ENCODE measurements around the gene SNX17.
A peak's percentile ranks its signal among the peaks of the same experiment; 100 is the strongest.

The SNX17 gene

DNA sequence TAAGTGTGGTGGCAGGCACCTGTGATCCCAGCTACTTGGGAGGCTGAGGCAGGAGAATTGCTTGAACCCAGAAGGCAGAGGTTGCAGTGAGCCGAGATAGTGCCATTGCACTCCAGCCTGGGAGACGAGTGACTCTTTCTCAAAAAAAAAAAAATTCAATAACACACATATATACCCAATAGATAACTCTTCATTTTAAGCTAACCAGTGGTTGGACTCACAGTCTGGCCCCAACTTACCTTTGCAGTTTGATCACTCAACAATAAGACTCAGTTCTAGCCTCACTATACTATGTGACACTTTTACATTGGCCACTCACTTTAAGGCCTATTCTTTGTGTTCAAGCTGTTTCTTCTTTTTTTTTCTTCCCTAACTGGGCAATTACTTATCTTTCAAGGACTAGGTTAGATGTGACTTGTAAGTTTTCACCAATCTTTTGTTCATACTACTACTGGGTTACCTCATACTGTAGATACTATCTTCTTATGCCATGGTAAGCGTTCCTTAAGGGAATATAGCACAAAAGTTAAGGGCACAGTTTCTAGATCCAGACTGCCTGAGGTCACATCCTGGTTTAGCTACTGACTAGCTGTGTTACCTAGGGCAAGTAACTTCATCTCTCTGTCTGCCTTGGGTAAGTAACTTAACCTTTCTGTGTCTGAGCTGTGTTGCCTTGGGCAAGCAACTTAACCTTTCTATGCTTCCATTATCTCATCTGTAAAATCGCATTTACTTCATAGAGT lies 7.6 kb upstream of the SNX17 start:
- no peak for DNase-seq

DNA sequence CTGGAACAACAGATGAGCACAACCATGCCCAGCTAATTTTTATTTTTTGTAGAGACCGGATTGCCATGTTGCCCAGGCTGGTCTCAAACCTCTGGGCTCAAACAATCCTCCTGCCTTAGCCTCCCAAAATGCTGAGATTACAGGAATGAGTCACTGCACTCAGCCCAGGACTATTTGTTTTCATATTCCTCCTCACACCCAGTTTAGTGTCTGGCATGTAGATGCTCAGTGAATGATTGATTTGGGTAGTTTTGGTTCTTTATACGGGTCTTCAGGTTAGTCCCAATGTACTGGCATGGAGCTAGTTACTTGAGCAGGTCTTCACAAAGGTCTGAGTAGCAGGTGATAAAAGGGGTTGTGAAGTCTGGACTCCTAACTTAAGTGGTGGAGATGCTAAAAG lies 6.5 kb upstream of the SNX17 start:
- DNase-seq: no peak

DNA sequence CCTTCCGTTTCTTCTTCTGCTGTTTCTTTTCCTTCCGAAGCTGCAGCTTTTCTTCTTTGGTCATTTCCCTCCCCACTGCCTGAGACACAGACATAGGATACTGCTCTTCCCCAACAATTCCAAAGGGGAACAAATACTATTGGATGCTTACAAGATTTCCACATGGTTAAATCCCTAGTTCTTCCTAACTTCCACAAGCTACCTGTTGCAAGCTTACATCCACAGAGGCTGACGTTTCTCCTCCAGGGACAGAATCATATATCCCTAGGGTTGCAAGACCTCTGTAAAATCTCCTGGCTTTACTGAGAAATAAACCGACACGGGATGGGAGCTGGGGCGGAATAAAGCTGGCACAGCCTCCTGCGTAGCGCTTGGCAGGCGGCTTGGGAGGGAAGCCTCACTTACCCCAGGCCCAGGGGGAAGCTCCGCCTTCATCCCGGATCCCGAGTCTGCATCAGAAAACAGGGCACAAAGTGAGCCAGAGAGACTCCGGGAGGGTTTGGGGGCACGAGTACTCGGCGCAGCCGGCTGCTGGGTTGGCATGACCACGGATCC lies 868 bp upstream of the SNX17 start:
- DNase-seq: peak in 22 of 51 donors; percentile 29 to 80 (median 58)

DNA sequence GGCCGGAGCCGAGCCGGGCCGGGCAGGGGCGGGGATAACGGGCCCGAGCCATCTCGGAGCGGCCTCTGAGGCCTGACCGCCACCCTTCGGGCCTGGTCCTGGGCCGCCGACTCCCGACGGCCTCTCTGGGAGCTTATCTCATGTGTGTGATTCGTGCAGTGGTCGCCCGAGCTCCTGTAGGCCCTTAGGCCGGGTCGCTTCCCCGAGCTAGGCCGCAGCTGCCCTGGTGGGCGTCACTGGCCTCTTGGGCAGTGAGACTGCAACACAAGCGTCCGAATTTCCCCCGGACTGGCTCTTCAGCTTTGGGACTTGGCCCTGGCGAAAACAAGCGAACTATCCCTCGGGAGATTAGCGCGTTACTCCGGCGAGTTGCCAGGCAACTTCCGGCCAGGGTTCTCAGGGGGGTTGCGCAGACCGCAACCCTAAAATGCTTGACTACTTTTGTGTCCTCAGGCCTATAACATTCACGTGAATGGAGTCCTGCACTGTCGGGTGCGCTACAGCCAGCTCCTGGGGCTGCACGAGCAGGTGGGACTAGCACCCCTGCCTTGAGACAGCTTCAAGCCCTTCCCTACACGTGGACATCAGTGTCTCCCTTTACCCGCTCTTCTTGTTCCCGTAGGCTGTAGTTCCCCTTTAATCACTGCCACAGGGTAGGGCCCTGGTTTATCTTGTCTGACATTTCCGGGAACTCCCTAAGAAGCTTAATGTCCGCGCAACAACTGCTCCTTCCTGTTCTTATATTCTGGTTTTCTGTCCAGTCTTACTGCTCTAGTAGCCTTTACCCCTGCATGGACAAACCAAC lies 602 bp downstream of the SNX17 start:
- peak in 6 of 51 donors; percentile 28 to 74 (median 48) for DNase-seq

DNA sequence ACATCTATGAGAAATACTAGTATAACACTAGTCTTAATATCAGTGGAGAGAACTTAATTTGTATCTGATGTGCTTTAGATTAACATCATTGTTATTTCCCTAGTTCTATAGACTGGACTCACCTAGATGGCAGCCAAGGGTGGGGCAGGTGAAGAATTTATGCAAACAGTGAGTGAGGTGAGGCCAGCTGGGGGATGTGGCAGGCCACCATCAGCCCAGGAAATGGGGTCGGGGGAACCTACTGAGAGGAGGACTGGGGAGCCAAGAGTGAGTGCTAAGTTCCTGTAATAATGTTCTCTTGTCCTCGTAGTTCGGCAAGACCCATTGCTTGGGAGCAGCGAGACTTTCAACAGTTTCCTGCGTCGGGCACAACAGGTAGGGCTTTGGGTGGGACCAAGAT lies 2.5 kb downstream of the SNX17 start:
- DNase-seq: no peak

DNA sequence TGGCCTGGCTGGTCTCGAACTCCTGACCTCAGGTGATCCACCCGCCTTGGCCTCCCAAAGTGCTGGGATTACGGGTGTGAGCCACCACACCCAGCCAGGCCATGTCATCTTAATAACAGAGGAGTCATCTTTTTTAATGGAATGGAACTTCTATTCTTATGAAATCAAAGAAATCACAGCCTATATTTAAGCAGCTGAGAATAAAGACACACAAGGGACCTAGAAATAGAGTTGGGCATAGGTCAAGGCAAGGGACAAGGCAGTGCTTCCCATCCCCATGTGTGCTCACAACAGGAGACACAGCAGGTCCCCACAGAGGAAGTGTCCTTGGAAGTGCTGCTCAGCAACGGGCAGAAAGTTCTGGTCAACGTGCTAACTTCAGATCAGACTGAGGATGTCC lies 3.2 kb downstream of the SNX17 start:
- DNase-seq: no peak

DNA sequence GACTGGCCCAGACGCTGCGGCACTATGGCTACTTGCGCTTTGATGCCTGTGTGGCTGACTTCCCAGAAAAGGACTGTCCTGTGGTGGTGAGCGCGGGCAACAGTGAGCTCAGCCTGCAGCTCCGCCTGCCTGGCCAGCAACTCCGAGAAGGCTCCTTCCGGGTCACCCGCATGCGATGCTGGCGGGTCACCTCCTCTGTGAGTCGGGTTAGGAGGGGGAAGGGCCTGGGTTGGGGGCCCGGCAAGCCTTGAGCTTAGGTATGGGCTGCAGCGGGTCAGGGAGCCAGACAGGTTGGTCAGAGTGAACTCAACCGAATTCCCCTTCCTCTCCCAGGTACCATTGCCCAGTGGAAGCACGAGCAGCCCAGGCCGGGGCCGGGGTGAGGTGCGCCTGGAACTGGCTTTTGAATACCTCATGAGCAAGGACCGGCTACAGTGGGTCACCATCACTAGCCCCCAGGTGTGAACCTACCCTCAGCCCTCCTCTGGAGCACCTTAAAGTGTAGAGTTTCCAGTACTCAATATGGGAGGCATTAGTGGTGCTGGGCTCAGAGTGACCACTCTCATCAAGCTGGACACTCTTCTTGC lies 5.2 kb downstream of the SNX17 start:
- DNase-seq: no peak

DNA sequence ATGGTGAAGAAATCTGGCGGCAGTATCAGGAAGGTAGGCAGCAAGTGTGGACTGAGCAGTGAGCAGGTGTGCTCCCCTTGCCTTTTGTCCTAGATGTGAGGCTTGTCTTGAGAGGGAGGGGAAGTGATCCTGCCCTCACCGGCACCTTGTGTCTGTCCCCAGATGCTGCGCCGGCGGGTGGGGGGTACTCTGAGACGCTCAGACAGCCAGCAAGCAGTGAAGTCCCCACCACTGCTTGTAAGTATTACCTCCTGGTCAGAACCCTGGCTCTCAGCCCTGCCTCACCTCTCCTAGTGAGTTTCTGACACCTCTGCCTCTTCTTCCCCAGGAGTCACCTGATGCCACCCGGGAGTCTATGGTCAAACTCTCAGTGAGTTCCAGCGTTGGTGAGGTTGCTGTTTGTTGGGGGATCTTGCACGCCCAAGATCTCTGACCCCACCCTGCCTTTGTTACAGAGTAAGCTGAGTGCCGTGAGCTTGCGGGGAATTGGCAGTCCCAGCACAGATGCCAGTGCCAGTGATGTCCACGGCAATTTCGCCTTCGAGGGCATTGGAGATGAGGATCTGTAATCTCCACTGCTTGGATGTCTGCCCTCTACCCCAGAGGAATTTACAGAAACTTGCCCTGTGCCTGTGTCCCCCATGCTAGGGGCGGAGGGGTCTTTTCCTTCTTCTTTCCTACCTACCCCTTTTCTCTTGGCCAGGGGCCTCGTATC lies 5.9 kb downstream of the SNX17 start:
- no peak for DNase-seq

DNA sequence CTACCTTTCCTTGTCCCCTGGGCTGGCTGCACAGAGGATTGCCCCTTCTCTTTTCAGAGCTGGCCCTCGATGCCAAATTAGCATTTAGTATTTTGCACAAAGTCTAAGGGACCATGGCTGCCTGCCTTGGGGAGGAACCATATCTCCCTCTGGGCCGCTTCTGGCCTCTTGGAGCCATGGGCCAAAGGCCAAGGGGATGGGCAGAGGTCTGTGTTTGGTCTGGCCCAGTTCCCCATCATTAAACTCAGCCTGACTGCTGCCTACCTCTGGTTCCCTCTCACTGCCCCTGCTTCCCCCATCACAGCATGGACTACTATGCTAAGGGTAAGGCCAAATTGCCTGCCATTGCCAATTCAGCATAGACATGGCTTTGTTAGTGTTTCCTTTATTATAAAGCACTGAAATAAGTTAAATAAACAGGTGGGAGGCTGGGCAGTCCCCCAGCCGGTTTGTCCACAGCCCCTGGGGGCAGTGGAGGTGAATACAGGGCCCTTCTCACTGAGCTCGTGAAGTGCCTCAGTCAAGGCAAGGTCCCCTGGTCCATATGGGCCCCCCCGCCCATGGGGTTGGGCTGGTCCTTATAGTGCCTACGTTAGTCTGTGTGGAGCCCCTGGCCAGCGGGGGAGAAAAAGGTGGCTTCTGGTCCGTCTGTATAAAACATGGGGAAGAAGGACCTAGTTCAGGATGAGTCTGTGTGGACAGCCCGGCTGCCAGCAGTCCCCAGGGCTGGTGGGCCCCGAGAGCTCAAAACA lies 6.6 kb downstream of the SNX17 start:
- DNase-seq: no peak

DNA sequence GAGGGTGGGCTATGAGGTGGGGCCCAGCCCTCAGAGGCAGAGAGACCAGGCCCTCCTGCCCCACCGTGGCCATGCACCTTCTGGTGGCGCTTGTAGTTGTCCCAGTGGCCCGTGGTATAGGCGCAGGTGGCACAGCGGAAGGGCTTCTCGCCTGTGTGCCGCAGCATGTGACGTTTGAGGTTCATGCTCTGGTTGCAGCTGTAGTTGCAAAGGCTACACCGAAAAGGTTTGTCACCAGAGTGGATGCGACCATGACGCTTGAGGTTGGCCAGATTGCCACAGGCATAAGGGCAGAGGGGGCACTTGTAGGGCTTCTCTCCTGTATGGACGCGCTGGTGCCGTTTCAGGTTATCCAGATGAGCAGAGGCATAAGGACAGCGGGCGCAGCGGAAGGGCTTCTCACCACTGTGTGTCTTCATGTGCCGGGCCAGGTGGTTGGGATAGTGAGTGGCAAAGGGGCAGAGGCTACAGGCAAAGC lies 7.2 kb downstream of the SNX17 start:
- peak in 1 of 51 donors; percentile 30 for DNase-seq

DNA sequence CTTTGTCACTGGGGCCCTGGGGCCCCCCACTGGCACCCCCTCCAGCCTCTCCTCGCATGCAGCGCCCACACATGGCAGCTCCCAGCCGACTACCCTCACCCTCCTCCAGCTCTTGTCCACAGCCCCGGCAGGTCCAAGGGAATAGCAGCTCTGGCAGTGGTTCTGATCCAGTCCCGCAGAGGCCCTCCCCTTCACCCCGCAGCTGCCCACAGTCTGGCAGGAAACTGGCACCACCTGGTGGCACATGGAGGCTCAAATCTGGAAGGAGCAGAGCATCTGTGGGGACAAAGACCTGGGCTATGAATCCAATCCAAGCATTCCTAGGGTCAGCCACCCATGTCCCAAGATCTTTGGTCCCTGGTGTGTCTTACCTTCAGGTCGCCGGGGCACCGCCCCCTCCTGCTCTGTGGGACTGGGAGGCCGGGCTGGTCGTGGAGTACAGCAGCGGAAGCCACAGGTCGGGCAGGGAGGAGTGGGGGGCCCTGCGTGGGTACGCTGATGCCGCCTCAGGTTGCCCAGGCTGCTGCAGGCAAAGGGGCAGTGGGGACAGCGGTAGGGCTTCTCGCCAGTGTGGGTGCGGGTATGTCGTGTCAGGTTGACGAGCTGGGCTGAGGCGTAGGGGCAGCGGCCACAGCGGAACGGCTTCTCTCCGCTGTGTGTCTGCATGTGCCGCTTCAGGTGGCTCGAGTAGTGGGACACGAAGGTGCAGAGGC lies 7.8 kb downstream of the SNX17 start:
- DNase-seq: peak in 5 of 51 donors; percentile 7 to 37 (median 15)

DNA sequence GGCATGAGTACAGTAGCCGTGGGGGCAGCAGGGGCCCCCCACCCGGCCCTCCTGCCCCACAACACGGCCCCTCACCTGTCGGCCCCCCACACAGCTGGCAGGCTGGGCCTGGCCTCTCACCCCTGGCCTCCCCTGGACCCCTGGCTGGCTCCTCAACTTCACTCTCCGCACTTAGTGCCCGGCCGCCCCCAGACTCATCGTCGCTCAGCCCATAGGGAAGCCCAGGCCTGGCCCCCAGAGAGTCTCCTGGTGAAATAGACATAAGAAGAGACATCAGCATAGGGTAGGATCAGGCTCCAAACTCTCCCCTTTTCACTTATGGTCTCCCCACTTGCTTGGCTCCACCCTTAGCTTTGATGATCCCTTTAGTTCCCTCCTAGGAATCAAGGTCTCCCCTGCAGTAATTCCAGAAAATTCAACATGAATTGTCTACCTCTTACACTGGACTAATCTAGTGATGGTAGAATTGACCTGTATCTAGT lies 8.4 kb downstream of the SNX17 start:
- DNase-seq: no peak

DNA sequence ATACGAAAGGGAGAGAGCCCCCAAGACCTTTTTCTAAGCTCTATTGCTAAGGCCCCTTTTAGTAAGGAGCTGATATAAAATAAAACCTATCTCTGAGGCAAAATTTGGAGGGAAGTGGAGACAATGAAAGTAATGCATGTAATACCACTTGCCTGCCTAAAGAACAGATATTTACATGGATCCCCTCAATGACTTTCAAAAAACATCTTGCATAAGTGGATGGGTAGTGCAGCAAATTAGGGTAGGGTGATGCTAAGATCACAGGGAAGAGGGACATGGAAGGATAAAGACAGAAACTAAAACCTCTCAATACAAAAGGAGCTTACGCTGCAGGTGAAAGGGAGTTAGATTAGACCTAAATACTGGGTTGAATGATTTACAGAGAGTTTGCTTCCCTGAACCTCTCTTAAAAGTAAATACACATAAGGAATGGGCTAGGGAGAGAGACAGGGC lies 9.0 kb downstream of the SNX17 start:
- no peak for DNase-seq

DNA sequence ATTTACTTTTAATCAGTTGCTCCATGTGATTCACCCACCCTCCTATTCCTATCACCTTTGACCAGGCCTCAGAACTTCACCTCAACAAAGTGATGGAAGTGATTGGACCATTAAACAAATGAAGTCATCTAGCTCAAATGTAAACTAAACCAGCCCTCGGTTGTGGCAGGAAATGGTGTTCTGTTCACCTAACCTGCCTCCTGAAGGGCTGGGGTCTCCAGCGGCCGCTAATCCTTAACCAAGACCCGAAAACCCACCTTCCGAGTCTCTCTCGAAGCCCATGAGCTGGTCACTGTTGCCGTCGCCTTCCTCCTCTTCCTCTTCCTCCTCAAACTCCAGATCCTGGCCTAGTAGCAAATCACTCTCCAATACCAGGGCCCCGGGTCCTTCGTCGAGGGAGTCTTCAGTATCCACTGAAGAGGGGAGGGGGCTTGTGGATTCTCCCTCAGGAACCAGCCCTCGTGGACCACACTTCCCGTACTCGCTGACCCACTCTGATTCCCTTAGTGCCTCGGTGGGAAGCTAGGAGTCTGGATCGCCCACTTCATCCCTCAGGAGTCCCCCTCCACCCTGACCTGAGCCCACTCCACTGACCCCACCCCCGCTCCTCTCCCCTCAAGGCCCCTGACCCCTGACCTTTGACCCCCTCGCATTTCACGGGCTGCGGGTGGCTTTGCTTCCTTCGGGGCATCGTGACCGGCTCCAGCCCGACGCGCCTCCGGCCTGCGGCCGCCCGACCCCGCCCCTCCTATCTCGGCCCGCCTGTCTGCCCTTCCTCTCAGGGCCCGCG lies 9.6 kb downstream of the SNX17 start:
- peak in 40 of 51 donors; percentile 33 to 89 (median 75) for DNase-seq

DNA sequence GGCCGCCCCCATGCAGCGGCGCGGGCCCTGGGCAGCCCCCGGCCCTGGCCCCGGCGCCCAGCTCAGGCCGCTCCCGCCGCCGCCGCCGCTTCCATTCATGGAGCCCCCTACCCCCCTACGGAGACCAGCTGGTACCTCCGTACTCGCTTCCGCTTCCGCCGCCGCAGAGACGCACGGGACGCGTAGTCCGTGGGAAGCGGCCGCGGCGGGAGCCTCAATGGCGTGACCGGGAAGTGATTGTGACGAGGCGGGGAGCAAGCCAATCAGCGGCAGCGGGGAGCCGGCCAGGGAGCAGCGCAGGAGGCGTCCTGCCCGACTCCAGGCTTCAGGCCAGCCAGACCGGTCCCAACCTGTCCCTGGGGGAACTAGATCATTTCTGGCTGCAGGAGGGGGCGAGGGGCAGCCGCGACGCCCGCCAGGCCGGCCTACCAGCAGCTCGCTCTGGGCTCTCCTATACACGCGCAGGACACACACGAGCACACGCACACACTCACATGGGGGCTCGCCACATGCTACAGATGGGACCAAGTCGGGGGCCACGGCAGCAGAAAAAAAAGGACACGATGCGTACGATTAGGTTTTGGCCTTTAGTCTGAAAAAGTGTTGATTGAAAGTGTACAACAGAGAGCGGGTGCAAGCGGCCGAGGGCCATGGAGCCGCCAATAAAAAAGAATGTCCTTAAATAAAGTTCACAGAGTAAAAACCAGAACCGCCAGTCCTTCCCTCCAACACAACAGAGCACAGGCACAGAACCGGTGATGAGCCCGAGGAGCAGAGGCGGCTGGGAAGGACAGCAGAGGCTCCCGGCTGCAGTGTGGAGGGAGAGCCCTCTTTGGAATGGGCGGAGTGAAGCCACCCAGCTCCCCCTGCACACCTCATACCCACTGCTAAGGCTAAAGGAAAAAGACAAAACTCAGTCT lies 10.5 kb downstream of the SNX17 start, which contains the start of gene ZNF513:
TSS of gene ZNF513 (minus strand) at position 109 of the 920 bp plus-strand sequence. CDS start 208 bp downstream, outside the sequence.
- peak; percentile 72 to 99 (median 96) for DNase-seq

DNA sequence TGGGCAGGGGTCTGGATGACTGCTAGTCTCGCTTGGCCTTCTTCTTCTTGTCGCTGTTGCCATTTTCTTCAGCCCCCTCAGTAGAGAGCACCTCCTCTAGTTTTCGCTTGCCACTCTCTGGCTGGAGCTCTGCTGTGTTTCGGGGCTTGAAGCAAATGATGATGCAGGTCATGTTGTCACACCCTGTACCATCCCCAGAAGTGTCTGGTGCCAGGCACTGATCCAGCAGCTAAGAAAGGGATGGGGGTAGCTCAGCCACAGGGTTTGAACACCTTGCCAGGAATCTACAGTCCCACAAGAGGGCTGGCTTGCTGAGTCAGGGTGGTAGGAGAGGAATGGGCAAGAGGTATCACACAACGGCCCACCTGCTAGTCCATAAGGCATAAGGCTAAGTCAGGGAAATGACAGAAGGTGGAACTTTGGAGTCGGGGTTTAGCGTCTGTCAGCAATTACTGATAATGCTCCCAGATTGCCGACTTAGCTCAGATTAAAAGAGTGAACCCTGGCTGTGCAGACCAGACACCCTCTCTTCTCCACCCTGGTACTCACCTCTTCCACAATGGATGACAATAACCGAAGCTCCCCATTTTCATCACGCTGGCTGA lies 11.3 kb downstream of the SNX17 start:
- DNase-seq: no peak

Measured in hypothalamus (tissue), 51 donors.